DMS79 treated with DMSO at 0.1 percent for 48 hours (cell line): Measurements from ENCODE around the gene ZBTB17.

Experiments
- DNase-seq: peaks from one replicate; lab custom pipeline; 2025; lab: John Stamatoyannopoulos, UW

The ZBTB17 gene

DNA sequence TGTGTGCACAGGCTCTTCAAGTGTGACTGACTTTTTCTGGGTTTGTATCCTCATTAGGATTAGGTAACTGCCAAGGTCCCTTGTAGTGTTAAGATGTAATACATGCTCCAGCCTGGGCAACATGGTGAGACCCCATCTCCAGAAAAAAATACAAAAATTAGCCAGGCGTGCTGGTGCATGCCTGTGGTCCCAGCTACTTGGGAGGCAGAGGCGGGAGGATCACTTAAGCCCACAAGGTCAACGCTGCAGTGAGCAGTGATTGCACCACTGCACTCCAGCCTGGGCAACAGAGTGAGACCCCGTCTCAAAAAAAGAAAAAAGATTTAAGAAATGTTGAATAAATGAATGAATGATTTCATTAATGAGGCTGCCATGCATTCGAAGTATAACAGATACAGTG, 15.1 kb downstream of the ZBTB17 start:
- no peak for DNase-seq

GRCh38 chr1:15959827-15960446, 16.0 kb downstream of the ZBTB17 start:
- no peak for DNase-seq

- no peak for DNase-seq
Observed at GRCh38 chr1:15959424-15959823, 16.5 kb downstream of the ZBTB17 start.

DNA sequence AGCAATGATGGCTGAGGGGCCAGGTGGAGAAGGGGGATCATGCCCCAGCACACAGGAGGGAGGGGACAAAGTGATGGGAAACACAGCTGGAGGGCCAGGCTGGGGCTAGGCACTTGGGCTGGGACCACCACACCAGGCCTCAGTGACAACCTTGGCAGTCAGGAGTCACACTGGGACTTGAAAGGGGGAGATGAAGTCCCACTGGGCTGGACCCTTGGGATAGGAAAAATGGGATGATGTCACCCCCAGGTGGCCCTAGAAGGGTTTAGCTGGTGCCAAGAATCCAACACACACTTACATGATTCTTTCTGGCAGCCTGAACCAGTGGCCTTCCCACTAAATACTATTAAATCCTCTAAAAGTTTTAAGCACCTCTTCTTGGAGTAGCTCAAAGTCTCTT, 17.1 kb downstream of the ZBTB17 start:
- no peak for DNase-seq

DNA sequence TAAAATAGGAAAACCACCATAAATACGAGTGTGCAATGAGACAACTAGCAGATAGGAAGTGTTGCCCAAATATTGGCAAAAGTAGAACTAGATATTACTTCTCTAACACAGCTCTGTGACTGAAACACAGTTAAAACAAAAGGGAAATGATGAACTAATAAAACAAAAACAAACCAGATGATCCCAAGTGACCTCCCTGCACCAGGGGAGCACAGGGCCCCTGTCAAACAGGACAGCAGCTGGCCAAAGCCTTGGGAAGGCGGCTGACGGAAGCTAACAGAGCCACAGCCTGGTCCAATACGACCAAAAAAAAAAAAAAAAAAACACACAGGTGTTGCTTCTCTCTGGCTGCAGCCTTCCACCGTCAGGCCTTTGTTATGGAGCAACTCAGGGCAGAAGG, 17.8 kb downstream of the ZBTB17 start:
- DNase-seq, result no peak

GRCh38 chr1:15957221-15958095, 18.4 kb downstream of the ZBTB17 start:
- no peak for DNase-seq

DNA sequence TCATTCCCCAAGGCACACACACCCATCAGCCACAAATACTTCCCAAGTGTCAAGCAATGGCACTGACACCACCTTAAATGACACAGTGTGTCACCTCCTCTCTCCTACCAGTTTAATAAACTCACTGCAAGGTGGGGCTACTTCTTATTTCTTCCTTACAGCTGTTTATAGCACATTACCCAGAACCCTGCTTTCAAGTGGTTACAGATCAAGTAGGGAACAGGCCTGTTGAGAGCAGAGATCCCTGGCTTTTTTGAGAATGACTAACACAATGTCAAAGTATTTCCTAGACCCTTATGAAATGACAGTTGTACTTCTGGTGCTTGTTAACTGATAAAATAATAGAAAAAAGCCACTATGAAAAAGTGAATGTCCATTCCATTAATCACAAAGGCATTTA, 19.8 kb downstream of the ZBTB17 start:
- peak; percentile 6 for DNase-seq

DNA sequence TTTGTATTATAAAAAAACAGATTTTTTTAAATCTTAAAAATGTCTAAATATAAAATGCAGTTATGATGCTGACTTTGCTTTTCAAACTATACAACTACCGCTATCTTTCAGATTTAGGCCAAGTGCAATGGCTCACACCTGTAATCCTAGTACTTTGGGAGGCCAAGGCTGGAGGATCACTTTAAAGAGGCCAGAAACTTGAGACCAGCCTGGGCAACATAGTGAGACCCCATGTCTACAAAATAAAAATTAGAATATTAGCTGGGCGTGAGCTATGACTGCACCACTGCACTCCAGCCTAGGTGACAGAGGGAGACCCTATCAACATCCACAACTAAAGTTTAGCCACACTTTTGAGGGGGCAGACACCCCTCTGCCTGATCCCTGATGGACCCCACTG, 20.3 kb downstream of the ZBTB17 start:
- DNase-seq, result no peak

GRCh38 chr1:15954316-15954715, 21.6 kb downstream of the ZBTB17 start:
- DNase-seq, result no peak

DNA sequence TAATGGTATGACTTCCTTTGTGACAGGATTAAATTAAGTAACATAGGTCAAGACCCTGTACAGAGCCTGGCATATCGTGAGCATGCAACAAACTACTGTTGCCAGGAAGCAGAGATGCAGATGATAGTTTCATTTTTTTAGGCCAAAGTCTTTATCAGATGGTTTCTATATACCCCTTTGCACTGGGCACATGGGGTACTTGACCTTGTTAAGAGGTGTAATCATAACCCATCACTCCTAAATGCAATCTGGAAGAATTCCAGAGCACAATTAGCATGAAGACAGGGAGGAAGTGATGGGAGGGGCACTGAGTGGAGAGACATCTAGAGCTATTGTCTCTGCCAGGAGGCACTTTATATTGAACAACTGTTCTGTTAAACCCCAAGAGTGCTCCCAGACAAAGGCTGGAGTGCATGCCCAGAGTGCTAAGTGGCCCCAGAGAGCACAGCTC, 22.1 kb downstream of the ZBTB17 start:
- DNase-seq, result peak; percentile 98

- peak; percentile 72 for DNase-seq
Observed at GRCh38 chr1:15953294-15953771, 22.6 kb downstream of the ZBTB17 start.

GRCh38 chr1:15952317-15953258, 23.3 kb downstream of the ZBTB17 start:
- no peak for DNase-seq

DNA sequence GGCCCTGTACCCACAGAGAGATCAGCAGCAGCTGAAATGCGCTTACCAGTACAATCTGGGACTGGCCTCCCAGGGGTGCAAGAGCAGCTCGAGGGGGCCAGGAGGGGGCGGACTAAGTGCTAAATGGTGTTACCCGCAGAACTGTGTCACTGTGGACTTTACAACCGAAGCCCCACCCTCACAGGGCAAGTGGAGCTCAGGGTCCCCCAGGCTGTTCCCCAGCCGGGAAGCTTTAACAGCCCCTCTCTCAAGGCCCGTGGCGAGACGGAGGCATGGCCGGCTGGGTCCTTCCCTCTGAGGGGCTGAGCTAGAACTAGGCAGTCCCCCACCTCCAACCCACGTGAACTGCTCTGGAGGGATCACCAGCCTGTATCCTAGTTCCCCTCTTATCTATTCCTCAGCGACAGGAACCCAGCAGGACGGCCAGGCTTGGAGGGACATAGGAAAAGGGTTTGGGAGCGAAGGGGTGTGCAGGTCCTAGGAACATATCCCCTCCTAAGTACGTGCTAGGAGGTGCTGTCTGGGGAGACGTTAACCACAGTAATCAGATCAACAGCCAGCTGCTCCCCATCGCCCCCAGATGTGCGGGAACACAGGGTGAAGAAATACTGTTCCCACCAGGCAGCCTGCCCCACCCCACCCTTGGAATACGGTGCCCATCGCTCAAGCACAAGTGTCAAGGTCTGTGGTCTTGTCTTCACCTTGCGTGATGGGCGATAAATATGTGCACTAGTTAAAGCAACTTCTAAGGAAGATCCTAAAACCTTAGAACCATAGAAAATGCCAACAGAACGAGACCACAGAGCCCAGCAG, 24.4 kb downstream of the ZBTB17 start:
- DNase-seq, result no peak

- DNase-seq, result no peak
Observed at GRCh38 chr1:15950763-15951295, 25.1 kb downstream of the ZBTB17 start.

DNA sequence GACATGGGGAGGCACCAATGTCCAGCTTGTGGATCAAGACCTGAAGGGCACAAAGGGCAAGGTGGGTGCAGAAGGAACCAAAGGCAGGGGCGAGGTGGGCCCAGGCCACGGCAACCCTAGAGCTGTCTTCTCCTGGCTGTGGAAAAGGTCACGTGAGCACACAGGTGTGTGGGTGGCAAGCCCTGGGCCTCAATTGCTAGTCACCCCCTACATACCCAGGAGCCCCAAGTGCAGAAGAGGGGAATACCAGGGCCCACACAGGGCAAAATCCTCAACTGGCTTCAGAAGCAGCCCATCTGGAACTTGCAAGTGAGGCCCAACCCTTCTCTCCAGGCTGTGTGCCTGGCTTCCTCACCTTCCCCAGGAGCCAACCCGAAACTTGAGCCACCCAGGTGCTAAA, 25.6 kb downstream of the ZBTB17 start:
- DNase-seq, result no peak

DNA sequence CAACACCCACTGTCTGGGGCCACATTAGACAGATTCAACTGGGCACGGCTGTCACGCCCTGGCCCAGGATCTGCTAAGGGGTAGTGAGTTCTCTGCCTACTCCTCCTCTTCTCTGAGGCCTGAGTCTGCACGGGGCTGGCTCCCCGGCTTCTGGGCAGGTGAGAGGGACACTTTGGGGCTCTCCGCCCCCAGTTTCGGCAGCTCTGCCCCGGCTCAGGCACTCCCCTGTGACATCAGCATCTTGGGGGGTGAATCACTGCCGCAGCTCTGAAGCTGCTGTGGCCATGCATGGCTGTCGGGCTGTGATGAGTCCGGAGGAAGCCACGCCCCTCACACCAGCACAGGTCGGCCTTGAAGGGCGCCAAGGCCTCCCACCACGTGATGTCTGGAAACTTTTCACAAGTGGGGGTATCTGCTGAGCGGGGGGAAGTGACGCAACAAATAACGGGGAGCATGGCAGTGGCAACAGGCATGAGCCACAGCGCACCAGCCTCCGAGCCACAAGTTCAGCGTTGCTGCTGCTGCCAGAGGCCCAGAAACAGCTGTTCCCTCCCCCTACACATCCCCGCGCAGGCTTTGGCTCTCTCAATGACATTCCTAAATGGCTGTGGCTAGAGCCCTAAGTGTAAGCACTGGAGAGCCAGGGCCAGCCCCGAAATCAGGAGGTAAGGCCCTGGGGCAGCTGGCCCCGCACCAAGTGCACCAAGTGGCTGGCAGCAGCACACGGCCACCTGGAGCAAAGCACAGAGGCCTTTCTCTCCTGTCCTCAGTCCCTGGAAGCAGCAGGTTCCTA, 26.3 kb downstream of the ZBTB17 start:
- peak; percentile 7 for DNase-seq

- DNase-seq, result no peak
Observed at GRCh38 chr1:15948595-15949452, 27.1 kb downstream of the ZBTB17 start.

- no peak for DNase-seq
Observed at GRCh38 chr1:15948091-15948591, 27.8 kb downstream of the ZBTB17 start.
